A549 (cell line): ENCODE results near the gene MAGI2. TPM values are rescaled to one million over a fixed set of nuclear protein-coding genes. Genes with fewer than 3 reads are reported as not detected.

ENCODE experiments used
- ATAC-seq, 2 experiments: fragments of 200-7000 bp in 1 of 2; fragments of >200 bp in 1 of 2; cut with Nextera tagmentation in 1 of 2; cut with Tn5 transposase in 1 of 2; 3 replicates each; pipeline versions ENCODE4 v1.8.0 to v1.9.1; 2018 to 2020; ENCODE audit warnings: mild to moderate bottlenecking in 1 of 2, moderate library complexity in 1 of 2
- CTCF ChIA-PET: fragments of 300-600 bp; sonication (Branson Sonifier 250); formaldehyde crosslinking; extraction: SDS; loops from one replicate; lab custom pipeline; 2021; ENCODE audit warnings: antibody characterized with exemption, inconsistent platforms; lab: Yijun Ruan, JAX
- POLR2A ChIA-PET: fragments of 350-600 bp; formaldehyde crosslinking; extraction: SDS; loops from one replicate; lab custom pipeline; 2021; ENCODE audit warnings: antibody characterized with exemption, inconsistent platforms; lab: Yijun Ruan, JAX
- DNase-seq, 2 experiments: peaks; one replicate each; pipeline versions ENCODE4 v3.0.0 to v3.0.0-alpha.2; 2011 to 2016; ENCODE audit warnings: low read depth in 1 of 2, low spot score in 1 of 2
- FAIRE-seq: peaks from 2 replicates; lab custom pipeline; 2011; peaks lifted over from hg19 to GRCh38; lab: Jason Lieb, UNC
- H3K27ac ChIP-seq, 2 experiments: fragments of >200 bp; sonication (Bioruptor Twin); formaldehyde crosslinking; 3 replicates each; pipeline ENCODE4 v1.5.1; 2016 to 2017
- H3K4me1 ChIP-seq: fragments of >200 bp; sonication (Bioruptor Twin); formaldehyde crosslinking; 3 replicates; pipeline ENCODE4 v1.6.1; 2016
- H3K4me2 ChIP-seq: fragments of >200 bp; sonication (Bioruptor Twin); formaldehyde crosslinking; 3 replicates; pipeline ENCODE4 v1.6.1; 2016
- H3K4me3 ChIP-seq: fragments of >200 bp; sonication (Bioruptor Twin); formaldehyde crosslinking; 3 replicates; pipeline ENCODE4 v1.5.1; 2016
- H3K9me3 ChIP-seq: fragments of >200 bp; sonication (Bioruptor Twin); formaldehyde crosslinking; 3 replicates; pipeline ENCODE4 v1.6.1; 2016
- ATOH8 ChIP-seq: fragments of 250-450 bp; sonication (Bioruptor Pico); IDR thresholded peaks from 2 replicates; pipeline ENCODE4 v1.5.0; 2020; ENCODE audit warnings: low read depth, mild to moderate bottlenecking, moderate library complexity
- CBX8 ChIP-seq: fragments of 200-600 bp; sonication (generic); IDR thresholded peaks from 2 replicates; pipeline ENCODE4 v1.6.1; 2016
- CEBPB ChIP-seq, 2 experiments: fragments of >200 bp in 1 of 2; sonication (Bioruptor Twin) in 1 of 2; formaldehyde crosslinking in 1 of 2; IDR thresholded peaks; 2 replicates each; pipeline ENCODE4 v1.6.1; 2012 to 2016
- CHD4 ChIP-seq: fragments of 200-600 bp; sonication (generic); IDR thresholded peaks from 2 replicates; pipeline ENCODE4 v1.6.1; 2016; ENCODE audit warnings: antibody characterized with exemption, mild to moderate bottlenecking, borderline replicate concordance
- E2F6 ChIP-seq: IDR thresholded peaks from 2 replicates; pipeline ENCODE4 v1.6.1; 2012; ENCODE audit warnings: low read depth, borderline replicate concordance
- EP300 ChIP-seq, 2 experiments: fragments of >200 bp; sonication (Bioruptor Twin); formaldehyde crosslinking; IDR thresholded peaks; 2 replicates in 1 of 2; 3 replicates in 1 of 2; pipeline ENCODE4 v1.6.1; 2016 to 2017
- ESRRA ChIP-seq: fragments of 150-350 bp; IDR thresholded peaks from 2 replicates; pipeline ENCODE4 v1.6.1; 2014; ENCODE audit warnings: mild to moderate bottlenecking, low read length, borderline replicate concordance
- FOSB ChIP-seq: fragments of 250-450 bp; sonication (Bioruptor Pico); IDR thresholded peaks from 2 replicates; pipeline ENCODE4 v1.5.0; 2020; ENCODE audit warnings: mild to moderate bottlenecking, moderate library complexity
- FOXS1 ChIP-seq: fragments of 250-450 bp; sonication (Bioruptor Pico); IDR thresholded peaks from 2 replicates; pipeline ENCODE4 v1.5.0; 2020; ENCODE audit warnings: mild to moderate bottlenecking, moderate library complexity
- HEYL ChIP-seq: fragments of 250-450 bp; sonication (Bioruptor Pico); IDR thresholded peaks from 2 replicates; pipeline ENCODE4 v1.8.0; 2021; ENCODE audit warnings: mild to moderate bottlenecking, moderate library complexity
- JUNB ChIP-seq: fragments of >200 bp; sonication (Bioruptor Twin); formaldehyde crosslinking; IDR thresholded peaks from 2 replicates; pipeline ENCODE4 v1.6.1; 2016
- KDM1A ChIP-seq: fragments of 200-600 bp; sonication (generic); IDR thresholded peaks from 2 replicates; pipeline ENCODE4 v1.6.1; 2016; ENCODE audit warnings: low read depth, mild to moderate bottlenecking
- MAX ChIP-seq: IDR thresholded peaks from 2 replicates; pipeline ENCODE4 v1.6.1; 2012
- PHF8 ChIP-seq: fragments of 200-600 bp; sonication (generic); IDR thresholded peaks from 2 replicates; pipeline ENCODE4 v1.6.1; 2016; ENCODE audit warnings: low read depth, mild to moderate bottlenecking, antibody characterized with exemption, moderate library complexity, borderline replicate concordance
- POLR2A ChIP-seq: IDR thresholded peaks from 2 replicates; pipeline ENCODE4 v1.6.1; 2012; ENCODE audit warnings: mild to moderate bottlenecking, low read length
- POLR2AphosphoS2 ChIP-seq: conservative IDR thresholded peaks from 2 replicates; pipeline ENCODE4 v1.6.1; 2012; ENCODE audit warnings: low read length, improper control_type of control experiment, inconsistent platforms
- RARB ChIP-seq: fragments of 250-450 bp; sonication (Bioruptor Pico); IDR thresholded peaks from 2 replicates; pipeline ENCODE4 v1.8.0; 2021; ENCODE audit warnings: mild to moderate bottlenecking, moderate library complexity
- REST ChIP-seq: fragments of 200-600 bp; sonication (generic); IDR thresholded peaks from 2 replicates; pipeline ENCODE4 v1.6.1; 2016; ENCODE audit warnings: antibody characterized with exemption, mild to moderate bottlenecking, moderate library complexity
- SMC3 ChIP-seq: fragments of >200 bp; sonication (Bioruptor Twin); formaldehyde crosslinking; IDR thresholded peaks from 3 replicates; pipeline ENCODE4 v1.6.1; 2018; ENCODE audit warnings: inconsistent platforms
- USF2 ChIP-seq: fragments of 450-650 bp; IDR thresholded peaks from 2 replicates; pipeline ENCODE4 v1.6.1; 2014; ENCODE audit warnings: antibody characterized with exemption
- ZFP36 ChIP-seq: fragments of 450-650 bp; IDR thresholded peaks from 2 replicates; pipeline ENCODE4 v1.6.1; 2014; ENCODE audit warnings: borderline replicate concordance; ENCODE audit not compliant: partially characterized antibody
- WGBS: methylation state at CpG from one replicate; pipeline ENCODE4 v1.1.6; 2017; ENCODE audit errors: missing lambda C conversion rate; 5-methylcytosine and 5-hydroxymethylcytosine counted together
- polyA plus RNA-seq, 4 experiments: library from polyadenylated mRNA; depleted of rRNA in 3 of 4; stranded (reverse); fragments of >200 nt; fragmentation: RNase III in 1 of 4; extraction: RNeasy Plus Mini Kit Qiagen cat#74134 plus additional on column Dnase treatment in 1 of 4; gene quantifications; 2 replicates in 3 of 4; 3 replicates in 1 of 4; pipeline ENCODE4 v1.2.3, GENCODE V29; 2011 to 2017

MAGI2 gene
- polyA plus RNA-seq, 2 of the 4 experiments (the other 2 are of a cell fraction): 0.48 to 0.81 TPM

GRCh38 chr7:78542541-78542940 lies 910.9 kb downstream of the MAGI2 start:
- ATAC-seq (no peak), DNase-seq (no peak), FAIRE-seq (no peak)
- WGBS: 33% methylated on average over 5 of the region's 5 CpGs
- H3K9me3 ChIP-seq: no peaks in the 10 kb centered on the region
- CTCF ChIA-PET: no interaction called here
- no peak overlapping the region for H3K27ac ChIP-seq
- no peak overlapping the region for H3K4me3 ChIP-seq
- POLR2A ChIA-PET: no interaction called here
- H3K4me2 ChIP-seq: no peak overlapping the region
- H3K4me1 ChIP-seq: no peaks in the 10 kb centered on the region
- TF ChIP-seq CEBPB (IDR thresholded peaks at IDR 0.05) (no peak), REST (no peak), PHF8 (no peak), MAX (no peak), EP300 (IDR thresholded peaks at IDR 0.05) (no peak), CHD4 (no peak), RARB (CRISPR knock-in tag) (no peak), SMC3 (no peak), USF2 (no peak), FOXS1 (CRISPR knock-in tag) (no peak), ATOH8 (CRISPR knock-in tag) (no peak), POLR2AphosphoS2 (no peak), ZFP36 (no peak), POLR2A (no peak), JUNB (no peak)

GRCh38 chr7:78539825-78540224 lies 913.6 kb downstream of the MAGI2 start:
- Histone ChIP-seq H3K27ac (no peak overlapping the region), H3K4me2 (no peak overlapping the region), H3K4me1 (no peaks in the 10 kb centered on the region), H3K4me3 (no peak overlapping the region), H3K9me3 (no peaks in the 10 kb centered on the region)
- DNase-seq: no peak
- no peak for ATAC-seq
- ChIA-PET CTCF (no interaction called here), POLR2A (no interaction called here)
- no peak for TF ChIP-seq RARB (CRISPR knock-in tag)
- TF ChIP-seq HEYL (CRISPR knock-in tag): no peak
- no peak for TF ChIP-seq CBX8
- no peak for TF ChIP-seq FOSB (CRISPR knock-in tag)
- no peak for TF ChIP-seq ESRRA
- no peak for TF ChIP-seq KDM1A
- no peak for TF ChIP-seq E2F6
- no peak for TF ChIP-seq ATOH8 (CRISPR knock-in tag)
- FAIRE-seq: no peak
- 34% methylated on average over 6 of the region's 6 CpGs for WGBS
